ENCODE measurements around the gene SUFU.

- TF ChIP-seq ZNF274 (IDR thresholded peaks at IDR 0.05; ENCODE audit: low read depth, low read length) (no peak), YY1 (IDR thresholded peaks at IDR 0.05; ENCODE audit: insufficient read depth, insufficient read length) (no peak)
These were observed 128.0 kb downstream of the SUFU start for GRCh38 chr10:102631525-102632393.
